H1 (cell line): ENCODE results near the gene CTNNBL1. TPM values are rescaled to one million over a fixed set of nuclear protein-coding genes. Genes with fewer than 3 reads are reported as not detected.

Experiments used
- CTCF ChIA-PET: fragments of 300-600 bp; sonication (Branson Sonifier 250); formaldehyde crosslinking; loops from one replicate; lab custom pipeline; 2021; ENCODE audit not compliant: partially characterized antibody; lab: Charles Lee
- POLR2A ChIA-PET: fragments of 300-600 bp; sonication (Branson Sonifier 250); formaldehyde crosslinking; loops from one replicate; lab custom pipeline; 2021; ENCODE audit warnings: inconsistent platforms; ENCODE audit not compliant: partially characterized antibody; lab: Charles Lee
- DNase-seq, 2 experiments: peaks; one replicate each; pipeline versions ENCODE4 v3.0.0 to v3.0.0-alpha.2; 2010 to 2022; ENCODE audit warnings: low spot score in 2 of 2, low read depth in 1 of 2, mixed read lengths in 1 of 2
- FAIRE-seq: peaks from 2 replicates; lab custom pipeline; 2011; peaks lifted over from hg19 to GRCh38; lab: Jason Lieb, UNC
- H2AFZ ChIP-seq: 2 replicates; pipeline ENCODE4 v1.8.1; 2012; ENCODE audit warnings: low read length, inconsistent platforms
- H2AK5ac ChIP-seq: 2 replicates; pipeline ENCODE4 v1.6.1; 2013; ENCODE audit warnings: low read depth, low read length
- H2BK120ac ChIP-seq: replicated peaks from 2 replicates; pipeline ENCODE3; 2013; ENCODE audit warnings: low read depth, low read length, inconsistent platforms
- H2BK12ac ChIP-seq: 2 replicates; pipeline ENCODE4 v1.6.1; 2013; ENCODE audit warnings: low read depth, low read length
- H2BK15ac ChIP-seq: 2 replicates; pipeline ENCODE4 v1.6.1; 2013; ENCODE audit warnings: low read length
- H2BK20ac ChIP-seq: 2 replicates; pipeline ENCODE4 v1.6.1; 2013; ENCODE audit warnings: low read length
- H2BK5ac ChIP-seq: 2 replicates; pipeline ENCODE4 v1.6.1; 2013; ENCODE audit warnings: low read depth, low read length
- H3K14ac ChIP-seq: 2 replicates; pipeline ENCODE4 v1.6.1; 2013; ENCODE audit warnings: inconsistent platforms; ENCODE audit not compliant: insufficient read length
- H3K18ac ChIP-seq: 2 replicates; pipeline ENCODE4 v1.6.1; 2013; ENCODE audit warnings: low read length; ENCODE audit errors: extremely low read depth
- H3K23ac ChIP-seq: 2 replicates; pipeline ENCODE4 v1.6.1; 2013; ENCODE audit warnings: inconsistent platforms; ENCODE audit not compliant: insufficient read length
- H3K23me2 ChIP-seq: 2 replicates; pipeline ENCODE4 v1.6.1; 2013; ENCODE audit warnings: low read depth, low read length
- H3K27ac ChIP-seq: 2 replicates; pipeline ENCODE4 v1.6.1; 2011; ENCODE audit warnings: low read depth, low read length, inconsistent platforms
- H3K27me3 ChIP-seq, 4 experiments: replicated peaks in 1 of 4; 1 replicate in 1 of 4; 2 replicates in 3 of 4; pipeline versions ENCODE4 v1.6.1 to v1.8.1; 2011 to 2013; ENCODE audit warnings: low read length in 3 of 4, mild to moderate bottlenecking in 3 of 4, inconsistent platforms in 2 of 4, mixed read lengths in 2 of 4, moderate library complexity in 1 of 4; ENCODE audit not compliant: control insufficient read depth in 3 of 4, insufficient read depth in 3 of 4; ENCODE audit errors: extremely low read depth in 1 of 4
- H3K36me3 ChIP-seq, 4 experiments: 2 replicates each; pipeline versions ENCODE4 v1.6.1 to v1.8.1; 2011 to 2013; ENCODE audit warnings: mild to moderate bottlenecking in 4 of 4, low read length in 3 of 4, moderate library complexity in 2 of 4, control low read depth in 1 of 4, inconsistent platforms in 1 of 4; ENCODE audit not compliant: insufficient read depth in 4 of 4, control insufficient read depth in 2 of 4
- H3K4ac ChIP-seq: replicated peaks from 2 replicates; pipeline ENCODE3; 2013; ENCODE audit warnings: low read length, low read depth, mixed read lengths, inconsistent platforms; ENCODE audit not compliant: insufficient read length
- H3K4me1 ChIP-seq, 4 experiments: replicated peaks in 1 of 4; 1 replicate in 1 of 4; 2 replicates in 3 of 4; pipeline versions ENCODE4 v1.6.1 to v1.8.1; 2011 to 2013; ENCODE audit warnings: low read length in 3 of 4, inconsistent platforms in 2 of 4, mixed read lengths in 1 of 4; ENCODE audit not compliant: insufficient read depth in 4 of 4, control insufficient read depth in 3 of 4
- H3K4me2 ChIP-seq, 2 experiments: 2 replicates each; pipeline versions ENCODE4 v1.6.1 to v1.8.1; 2011 to 2013; ENCODE audit warnings: low read depth in 2 of 2, low read length in 2 of 2, control low read depth in 1 of 2, inconsistent platforms in 1 of 2, mild to moderate bottlenecking in 1 of 2; ENCODE audit not compliant: insufficient read depth in 1 of 2
- H3K4me3 ChIP-seq, 4 experiments: fragments of 200-600, 300-600 bp in 1 of 4; sonication (generic), shearing (Covaris generic), sonication (Bioruptor Twin) in 1 of 4; 2 replicates each; pipeline versions ENCODE4 v1.5.1 to v1.8.1; 2011 to 2016; ENCODE audit warnings: low read length in 4 of 4, low read depth in 3 of 4, control low read depth in 2 of 4, inconsistent platforms in 2 of 4, mild to moderate bottlenecking in 2 of 4, mixed read lengths in 1 of 4, moderate library complexity in 1 of 4; ENCODE audit not compliant: insufficient read depth in 2 of 4; ENCODE audit errors: extremely low read depth in 1 of 4
- H3K56ac ChIP-seq: replicated peaks from 2 replicates; pipeline ENCODE3; 2013; ENCODE audit warnings: low read depth, mild to moderate bottlenecking, mixed read lengths, low read length, inconsistent platforms; ENCODE audit not compliant: insufficient read length
- H3K79me1 ChIP-seq: 2 replicates; pipeline ENCODE4 v1.6.1; 2013; ENCODE audit warnings: low read depth, low read length, control low read depth
- H3K79me2 ChIP-seq, 2 experiments: 2 replicates each; pipeline versions ENCODE4 v1.6.1 to v1.8.1; 2012 to 2013; ENCODE audit warnings: low read length in 2 of 2, mild to moderate bottlenecking in 2 of 2, inconsistent platforms in 1 of 2; ENCODE audit not compliant: insufficient read depth in 2 of 2, control insufficient read depth in 1 of 2
- H3K9ac ChIP-seq, 4 experiments: replicated peaks in 1 of 4; 1 replicate in 1 of 4; 2 replicates in 3 of 4; pipeline versions ENCODE4 v1.6.1 to v1.8.1; 2011 to 2013; ENCODE audit warnings: low read depth in 3 of 4, low read length in 3 of 4, control low read depth in 2 of 4, mild to moderate bottlenecking in 2 of 4, moderate library complexity in 2 of 4, inconsistent platforms in 1 of 4; ENCODE audit errors: extremely low read depth in 1 of 4
- H3K9me3 ChIP-seq, 2 experiments: 2 replicates each; pipeline versions ENCODE4 v1.6.1 to v1.8.1; 2012 to 2013; ENCODE audit warnings: mild to moderate bottlenecking in 2 of 2, moderate library complexity in 2 of 2, control low read depth in 1 of 2, inconsistent platforms in 1 of 2, low read depth in 1 of 2, low read length in 1 of 2, mixed read lengths in 1 of 2; ENCODE audit not compliant: insufficient read depth in 2 of 2
- H4K20me1 ChIP-seq, 2 experiments: replicated peaks in 1 of 2; 2 replicates each; pipeline versions ENCODE3 to v1.8.1; 2011 to 2013; ENCODE audit warnings: inconsistent platforms in 2 of 2, low read length in 2 of 2, mild to moderate bottlenecking in 1 of 2; ENCODE audit not compliant: insufficient read depth in 2 of 2, control insufficient read depth in 1 of 2
- H4K5ac ChIP-seq: 2 replicates; pipeline ENCODE4 v1.6.1; 2013; ENCODE audit warnings: low read length, low read depth, mixed read lengths, inconsistent platforms; ENCODE audit not compliant: insufficient read length
- H4K8ac ChIP-seq: 2 replicates; pipeline ENCODE4 v1.8.0; 2013; ENCODE audit warnings: mild to moderate bottlenecking, moderate library complexity, low read length, inconsistent platforms; ENCODE audit not compliant: insufficient read depth; ENCODE audit errors: extremely low read depth
- H4K91ac ChIP-seq: replicated peaks from 2 replicates; pipeline ENCODE3; 2013; ENCODE audit warnings: low read length, mixed read lengths, inconsistent platforms; ENCODE audit not compliant: insufficient read length
- ATF3 ChIP-seq: IDR thresholded peaks from 2 replicates; pipeline ENCODE4 v1.6.1; 2011; ENCODE audit warnings: low read depth, mild to moderate bottlenecking, low read length; ENCODE audit not compliant: insufficient read depth
- BRCA1 ChIP-seq: IDR thresholded peaks from 2 replicates; pipeline ENCODE4 v1.6.1; 2012; ENCODE audit warnings: low read depth, low read length, improper control_type of control experiment
- CHD2 ChIP-seq: IDR thresholded peaks from 2 replicates; pipeline ENCODE4 v1.6.1; 2012; ENCODE audit warnings: low read length, improper control_type of control experiment
- EP300 ChIP-seq, 2 experiments: IDR thresholded peaks; 1 replicate in 1 of 2; 2 replicates in 1 of 2; pipeline ENCODE4 v1.6.1; 2011 to 2012; ENCODE audit warnings: low read depth in 2 of 2, low read length in 2 of 2, mild to moderate bottlenecking in 2 of 2, borderline replicate concordance in 1 of 2, inconsistent platforms in 1 of 2, moderate library complexity in 1 of 2
- POU5F1 ChIP-seq: IDR thresholded peaks from 2 replicates; pipeline ENCODE4 v1.6.1; 2011; ENCODE audit warnings: low read depth, mild to moderate bottlenecking, low read length, moderate library complexity
- RAD21 ChIP-seq, 2 experiments: IDR thresholded peaks in 1 of 2; conservative IDR thresholded peaks in 1 of 2; 2 replicates each; pipeline ENCODE4 v1.6.1; 2011; ENCODE audit warnings: low read depth in 2 of 2, low read length in 2 of 2, improper control_type of control experiment in 1 of 2, inconsistent platforms in 1 of 2, mild to moderate bottlenecking in 1 of 2, moderate library complexity in 1 of 2
- RFX5 ChIP-seq: IDR thresholded peaks from 2 replicates; pipeline ENCODE4 v1.6.1; 2011; ENCODE audit warnings: low read depth, low read length, improper control_type of control experiment, borderline replicate concordance
- RXRA ChIP-seq: IDR thresholded peaks from 2 replicates; pipeline ENCODE4 v1.6.1; 2011; ENCODE audit warnings: low read depth, mild to moderate bottlenecking, low read length, moderate library complexity; ENCODE audit not compliant: insufficient read depth
- SIN3A ChIP-seq, 2 experiments: IDR thresholded peaks in 1 of 2; conservative IDR thresholded peaks in 1 of 2; 2 replicates each; pipeline ENCODE4 v1.6.1; 2011 to 2012; ENCODE audit warnings: low read length in 2 of 2, improper control_type of control experiment in 1 of 2, low read depth in 1 of 2, mild to moderate bottlenecking in 1 of 2
- SIX5 ChIP-seq: IDR thresholded peaks from 2 replicates; pipeline ENCODE4 v1.6.1; 2011; ENCODE audit warnings: mild to moderate bottlenecking, low read depth, low read length
- SUZ12 ChIP-seq: fragments of 200-600 bp; sonication (generic); IDR thresholded peaks from 2 replicates; pipeline ENCODE4 v1.6.1; 2012; ENCODE audit warnings: mild to moderate bottlenecking, inconsistent platforms, low read length, moderate library complexity, mixed read lengths
- TEAD4 ChIP-seq: IDR thresholded peaks from 2 replicates; pipeline ENCODE4 v1.6.1; 2012; ENCODE audit warnings: low read depth, low read length, inconsistent platforms, mixed read lengths
- WGBS, 2 experiments: shearing (Covaris generic) in 1 of 2; methylation state at CpG; one replicate each; pipeline versions ENCODE4 v1.1.6 to v1.1.7; 2013 to 2015; ENCODE audit warnings: low lambda C conversion rate in 2 of 2, mixed read lengths in 2 of 2, inconsistent platforms in 1 of 2, low coverage in 1 of 2, missing lambda C conversion rate in 1 of 2; ENCODE audit not compliant: insufficient replicate concordance in 2 of 2, insufficient coverage in 1 of 2, insufficient read length in 1 of 2; ENCODE audit errors: extremely low coverage in 1 of 2, missing lambda C conversion rate in 1 of 2; 5-methylcytosine and 5-hydroxymethylcytosine counted together
- polyA plus RNA-seq, 7 experiments: library from polyadenylated mRNA; depleted of rRNA in 3 of 7; stranded (reverse) in 5 of 7; unstranded in 2 of 7; fragments of >200 nt in 5 of 7; fragments of 200-250 nt in 2 of 7; gene quantifications; 1 replicate in 5 of 7; 2 replicates in 1 of 7; 4 replicates in 1 of 7; pipeline versions ENCODE4 v1.2.1 to v1.2.3, GENCODE V29; 2011 to 2013; ENCODE audit warnings: missing spikeins in 2 of 7, mixed read lengths in 2 of 7
- total RNA-seq: library from RNA; stranded (reverse); fragmentation: NEBNext Ultra II Directional; extraction: Animal tissue kit (Norgen Biotek cat#: 25700); gene quantifications from 2 replicates; pipeline ENCODE4 v1.2.1, GENCODE V29; 2021

Gene CTNNBL1
- total and polyA plus RNA-seq, 2 of the 8 experiments (the other 6 are each of a cell fraction or from before 2014, with no cell fraction given): 19.6 to 81.6 TPM

- FAIRE-seq: no peak
- CTCF ChIA-PET: interaction anchor here (0.6 to 2.1 kb wide), 7 partner anchors 8 to 147 kb away, joined by 3 to 7 read pairs (median 3); partner anchors contain the start of gene VSTM2L
- H3K4me1 ChIP-seq: peaks cover 14 to 42% (median 27%) of the 10 kb centered on the region in 4 experiments
- no peak for TF ChIP-seq RFX5
- no peak for TF ChIP-seq ATF3
- TF ChIP-seq TEAD4: no peak
- no peak for TF ChIP-seq RAD21 (IDR thresholded peaks at IDR 0.05 in 1 of 2, conservative IDR thresholded peaks at IDR 0.05 in 1 of 2; ENCODE audit: low read depth in 2 of 2, low read length in 2 of 2)
- TF ChIP-seq SIX5: no peak
- TF ChIP-seq POU5F1: no peak
- TF ChIP-seq BRCA1: no peak
- TF ChIP-seq SUZ12: no peak
- TF ChIP-seq CHD2: no peak
- TF ChIP-seq SIN3A (conservative IDR thresholded peaks at IDR 0.05 in 1 of 2, IDR thresholded peaks at IDR 0.05 in 1 of 2; ENCODE audit: low read depth in 1 of 2, low read length in 2 of 2): no peak
- no peak for TF ChIP-seq EP300 (IDR thresholded peaks at IDR 0.05; ENCODE audit: borderline replicate concordance in 1 of 2, low read depth in 2 of 2, low read length in 2 of 2)
- TF ChIP-seq RXRA: no peak
Measured at GRCh38 chr20:37911261-37911660, 217.4 kb downstream of the CTNNBL1 start.

More at GRCh38 chr20:37911261-37911660, 217.4 kb downstream of the CTNNBL1 start:
- Histone ChIP-seq H2BK120ac (no peak overlapping the region), H2AK5ac (peak overlapping the region; percentile 66; the same call in 1 of the 2 replicates), H3K27me3 (no peaks in the 10 kb centered on the region; a peak in 2 of 7 replicates), H3K36me3 (no peaks in the 10 kb centered on the region), H2BK12ac (no peak overlapping the region), H2BK20ac (no peak overlapping the region), H3K23ac (no peak overlapping the region), H3K18ac (no peak overlapping the region), H4K20me1 (peaks cover 0 to 5% of the 10 kb centered on the region in 2 experiments), H3K14ac (no peak overlapping the region), H3K4me2 (no peak overlapping the region), H2BK15ac (no peak overlapping the region), H3K79me2 (no peaks in the 10 kb centered on the region), H4K5ac (no peak overlapping the region), H2AFZ (no peak overlapping the region), H3K9me3 (no peaks in the 10 kb centered on the region), H3K56ac (no peak overlapping the region), H3K9ac (no peak overlapping the region), H4K8ac (no peak overlapping the region), H3K4me3 (no peak overlapping the region), H4K91ac (no peak overlapping the region), H3K23me2 (peaks cover 17% of the 10 kb centered on the region; the same call in 1 of the 2 replicates), H3K79me1 (no peaks in the 10 kb centered on the region), H2BK5ac (no peak overlapping the region), H3K4ac (no peak overlapping the region), H3K27ac (no peak overlapping the region)
- DNase-seq: no peak
- POLR2A ChIA-PET: interaction anchor here (1.2 to 1.3 kb wide), 3 partner anchors 12 to 73 kb away, joined by 3 to 4 read pairs (median 3); no protein-coding TSS in a partner anchor
- WGBS, 2 experiments: 85% methylated on average over 9 of the region's 9 CpGs; no CpG with 5 or more reads in 1 of the 2 experiments
